Right ventricle myocardium superior (tissue), 1 donor: Measurements from ENCODE around the gene ANXA5. TPM values are rescaled to one million over a fixed set of nuclear protein-coding genes. Genes with fewer than 3 reads are reported as not detected.
"Not testable (repeated sequence)": the region's sequence is repeated elsewhere in the genome, so short reads cannot be mapped to it uniquely, and the experiment has no call there.

Experiments used
- ATAC-seq: fragments of 200-7000 bp; cut with Tn5 transposase; one replicate; pipeline ENCODE4 v1.9.1; 2020; ENCODE audit warnings: mild to moderate bottlenecking; ENCODE audit not compliant: poor library complexity
- DNase-seq: peaks from one replicate; pipeline ENCODE4 v3.0.0-alpha.2; 2020
- intact Hi-C: fragments of 100-400 bp; cut with DNase I; formaldehyde crosslinking; loops from one replicate; pipeline ENCODE4 v1.11.2; 2022
- total RNA-seq: library from RNA; stranded (reverse); fragmentation: NEBNext Ultra II Directional; extraction: Animal tissue kit (Norgen Biotek cat#: 25700); gene quantifications from one replicate; pipeline ENCODE4 v1.2.1, GENCODE V29; 2021
- donor health status: DM: no; HTN: yes; CAD: no; lungs with severe emphysema.

Gene ANXA5
- total RNA-seq, 1 donor from 2014 or later, result 105 TPM

DNA sequence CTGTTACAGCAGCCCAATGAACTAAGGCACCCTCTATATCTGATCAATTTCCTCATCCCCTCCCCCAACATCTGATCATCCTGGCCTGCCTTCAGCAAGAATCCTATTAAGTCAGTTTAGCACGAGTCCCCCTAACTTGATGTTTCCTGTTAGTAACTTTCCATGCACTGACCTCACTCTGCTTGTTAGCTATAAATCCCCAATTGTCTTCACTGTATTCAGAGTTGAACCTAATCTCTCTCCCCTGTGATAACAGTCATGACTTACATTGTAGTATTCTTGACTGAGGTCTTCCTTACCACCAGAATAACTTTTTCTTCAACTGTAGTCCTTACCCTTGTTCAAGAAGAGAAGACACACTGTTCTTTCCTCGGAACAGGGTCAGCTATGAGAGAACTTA is 8.5 kb downstream of the ANXA5 start:
- no peak for ATAC-seq
- intact Hi-C loops, result loop anchor here (10.0 kb wide), 1 partner anchor 47 kb away; no protein-coding TSS in a partner anchor
- DNase-seq, result no peak

DNA sequence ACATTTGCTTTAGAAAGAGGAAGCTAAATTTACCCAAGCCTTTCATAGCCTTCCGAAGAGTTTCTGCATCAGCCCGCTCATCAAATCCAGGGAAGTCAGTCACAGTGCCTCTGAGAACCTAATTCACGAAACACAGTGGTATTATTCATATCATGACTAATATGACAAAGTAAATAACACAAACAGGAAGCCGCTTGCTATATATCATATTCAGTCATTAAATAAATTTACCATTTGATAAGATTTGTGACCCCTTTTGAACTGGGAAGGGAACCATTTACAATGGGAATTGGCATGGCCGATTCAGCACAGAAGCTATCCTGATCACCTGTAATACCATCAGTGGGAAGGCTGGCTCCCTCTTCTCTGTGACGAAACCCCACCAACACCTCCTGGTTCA is 10.5 kb downstream of the ANXA5 start:
- ATAC-seq, result no peak
- intact Hi-C loops, result loop anchor here (10.0 kb wide), 1 partner anchor 49 kb away; no protein-coding TSS in a partner anchor

DNA sequence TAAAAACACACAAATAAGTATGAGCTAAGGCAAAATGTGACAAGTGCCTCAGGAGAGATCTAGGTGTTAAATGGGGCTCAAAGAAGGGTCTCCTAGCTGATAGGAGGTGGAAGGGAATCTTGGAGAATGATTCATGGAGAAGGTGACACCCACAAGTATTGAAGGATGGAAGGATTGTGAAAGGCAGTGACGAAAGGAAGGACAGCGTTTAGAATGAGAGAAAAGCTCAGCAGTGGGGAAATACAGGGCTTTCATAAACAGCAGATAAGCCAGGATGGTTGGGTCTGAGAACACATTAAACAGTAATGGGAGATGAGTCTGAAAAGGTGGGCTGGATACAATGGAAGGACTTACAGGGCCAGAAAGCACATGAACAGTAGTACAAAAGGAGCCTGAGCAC is 11.5 kb downstream of the ANXA5 start:
- no peak for ATAC-seq
- no peak for DNase-seq
- intact Hi-C loops, result loop anchor here (10.0 kb wide), 1 partner anchor 50 kb away; no protein-coding TSS in a partner anchor

More for the DNA sequence above, 10.5 kb downstream of the ANXA5 start:
- DNase-seq, result no peak

DNA sequence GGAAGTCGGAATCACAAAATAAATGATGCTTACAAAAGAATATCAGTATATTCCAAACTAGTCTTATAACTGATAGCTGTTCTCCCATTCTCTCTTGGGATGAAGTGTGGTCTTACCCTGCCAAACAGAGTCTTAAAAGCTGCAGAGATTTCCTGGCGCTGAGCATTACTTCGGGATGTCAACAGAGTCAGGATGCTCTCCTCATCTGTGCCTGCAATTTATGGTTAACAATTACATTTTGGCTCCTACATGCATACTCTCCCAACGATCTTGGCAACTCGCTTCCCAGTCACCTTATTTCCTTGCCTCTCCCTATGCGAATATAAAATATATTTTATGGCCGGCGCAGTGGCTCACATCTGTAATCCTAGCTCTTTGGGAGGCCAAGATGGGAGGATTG is 12.2 kb downstream of the ANXA5 start:
- ATAC-seq (no peak), DNase-seq (no peak)
- intact Hi-C loops, result loop anchor here (10.0 kb wide), 1 partner anchor 50 kb away; no protein-coding TSS in a partner anchor

DNA sequence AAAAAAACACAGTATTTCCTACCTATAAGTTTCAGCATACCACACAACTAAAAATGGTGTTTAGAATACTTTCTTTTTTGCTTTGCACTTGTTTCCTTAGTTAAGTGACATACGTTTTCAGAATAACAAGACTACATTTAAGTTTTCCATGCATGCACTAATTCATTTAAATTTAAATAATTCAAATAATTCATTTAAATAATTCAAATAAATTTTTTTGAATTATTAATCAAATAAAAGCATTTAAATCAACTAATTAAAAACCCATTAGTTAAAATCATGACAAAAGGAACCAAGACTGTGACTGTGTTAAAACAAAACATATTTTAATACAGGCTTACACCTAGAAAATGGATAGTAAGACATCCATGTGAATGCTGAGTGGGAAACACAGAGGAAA is 12.8 kb downstream of the ANXA5 start:
- no peak for DNase-seq
- intact Hi-C loops, result loop anchor here (10.0 kb wide), 1 partner anchor 51 kb away; no protein-coding TSS in a partner anchor
- no peak for ATAC-seq

DNA sequence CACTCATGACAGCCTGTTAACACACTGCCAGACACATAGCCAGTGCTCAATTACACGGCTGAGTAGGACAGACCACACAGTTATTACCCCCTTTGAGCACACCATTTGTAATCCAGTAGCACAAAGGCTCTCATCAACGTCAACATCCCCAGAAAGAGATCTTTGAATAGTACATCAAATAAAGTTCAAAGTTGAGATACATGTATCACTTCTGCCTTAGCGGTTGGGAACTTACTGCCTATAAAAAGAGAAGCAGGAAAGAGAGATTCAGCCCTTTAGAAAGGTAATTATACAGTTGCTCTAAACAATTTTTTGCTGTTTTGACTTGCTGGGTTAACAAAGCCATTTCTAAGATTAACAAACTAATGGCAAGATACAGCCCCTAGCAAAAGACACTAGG is 16.2 kb downstream of the ANXA5 start:
- intact Hi-C loops, result loop anchor here (10.0 kb wide), 1 partner anchor 54 kb away; no protein-coding TSS in a partner anchor
- ATAC-seq (no peak), DNase-seq (no peak)

DNA sequence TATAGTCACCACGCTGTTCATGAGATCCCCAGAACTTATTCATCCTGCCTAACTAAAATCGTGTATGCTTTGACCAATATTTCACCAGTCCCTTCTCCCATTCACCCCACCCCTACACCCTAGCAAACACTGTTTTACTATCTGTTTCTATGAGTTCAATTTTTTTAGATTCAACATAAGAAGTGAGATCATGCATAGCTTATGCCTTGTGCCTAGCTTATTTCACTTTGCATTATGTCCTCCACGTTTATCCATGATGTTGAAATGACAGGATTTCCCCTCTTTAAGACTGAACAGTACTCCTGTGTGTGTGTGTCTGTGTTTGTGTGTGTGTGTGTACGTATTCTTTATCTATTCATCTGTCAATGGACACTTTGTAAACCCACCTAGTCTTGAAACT is 16.8 kb downstream of the ANXA5 start:
- DNase-seq (no peak), ATAC-seq (no peak)
- intact Hi-C loops, result loop anchor here (10.0 kb wide), 1 partner anchor 55 kb away; no protein-coding TSS in a partner anchor

DNA sequence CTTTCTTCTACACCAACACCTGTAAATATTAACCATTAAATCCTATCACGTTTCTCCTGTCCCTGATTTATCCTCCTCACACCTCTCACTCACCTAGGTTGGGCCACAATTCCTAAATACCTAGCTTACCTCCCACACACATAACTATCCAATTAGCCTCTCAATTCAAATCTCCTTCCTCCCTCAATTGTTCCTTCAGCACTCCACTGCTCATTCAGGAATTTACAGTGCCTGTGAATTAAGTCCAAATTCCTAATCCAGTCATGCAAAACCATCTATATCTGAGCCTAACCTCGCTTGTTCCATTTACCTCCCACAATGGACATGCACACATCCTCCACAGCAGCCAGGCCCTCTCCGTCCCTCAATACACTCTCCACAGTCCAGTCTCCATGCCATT is 17.5 kb downstream of the ANXA5 start:
- no peak for DNase-seq
- intact Hi-C loops, result no loop called here
- ATAC-seq, result no peak

DNA sequence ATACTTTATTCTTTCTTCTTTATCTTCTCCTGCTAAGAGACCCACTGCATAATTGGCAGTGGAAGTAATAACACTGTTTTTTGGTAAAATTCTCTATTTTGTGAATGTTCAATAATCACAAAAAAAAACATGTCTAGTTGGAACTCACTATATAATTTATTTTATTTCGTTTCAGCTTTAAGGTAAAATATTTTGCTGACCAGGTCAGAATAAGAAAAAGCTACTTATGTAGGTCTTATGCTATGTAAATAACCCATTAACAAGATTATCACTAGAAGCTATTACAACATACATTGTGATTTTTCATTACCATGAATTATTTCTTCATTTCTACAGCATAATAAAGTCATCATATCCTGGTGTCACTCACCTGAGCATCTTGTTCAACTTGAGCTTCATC is 19.3 kb downstream of the ANXA5 start:
- DNase-seq (no peak), ATAC-seq (no peak)
- intact Hi-C loops, result no loop called here

DNA sequence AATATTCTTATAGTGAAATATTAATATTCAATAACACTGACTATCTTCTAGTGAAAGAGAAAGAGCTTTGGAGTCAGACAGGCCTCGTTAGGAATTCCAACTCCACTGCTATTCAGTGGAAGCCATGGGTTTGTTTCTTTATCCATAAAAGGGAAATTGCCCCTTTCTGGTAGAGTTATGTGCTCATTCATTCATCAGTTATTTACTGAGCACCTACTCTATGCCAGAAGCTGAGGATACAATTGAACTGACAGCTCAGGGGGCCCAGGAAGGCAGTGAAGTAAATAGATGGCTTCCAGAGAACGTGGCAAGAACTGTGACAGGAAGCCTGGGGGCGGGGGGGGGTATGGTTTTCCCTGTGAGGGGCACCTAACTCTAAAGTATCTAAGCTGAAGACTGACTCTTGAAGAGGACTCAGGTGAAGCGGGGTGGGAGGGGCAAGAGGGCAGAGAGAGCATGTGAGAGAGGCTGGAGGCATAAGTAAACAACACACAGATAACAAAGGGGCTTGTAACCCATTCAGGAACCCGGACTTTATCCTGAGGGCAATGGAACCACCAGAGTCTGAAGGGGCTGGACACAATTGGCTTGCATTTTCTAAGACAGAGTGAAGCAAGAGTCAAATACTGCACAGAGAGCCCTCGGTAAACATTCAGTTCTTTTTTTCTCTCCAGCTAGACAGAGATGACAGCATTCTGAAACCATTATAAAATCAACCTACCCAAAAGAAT is 20.3 kb downstream of the ANXA5 start:
- intact Hi-C loops, result no loop called here
- no peak for ATAC-seq

DNA sequence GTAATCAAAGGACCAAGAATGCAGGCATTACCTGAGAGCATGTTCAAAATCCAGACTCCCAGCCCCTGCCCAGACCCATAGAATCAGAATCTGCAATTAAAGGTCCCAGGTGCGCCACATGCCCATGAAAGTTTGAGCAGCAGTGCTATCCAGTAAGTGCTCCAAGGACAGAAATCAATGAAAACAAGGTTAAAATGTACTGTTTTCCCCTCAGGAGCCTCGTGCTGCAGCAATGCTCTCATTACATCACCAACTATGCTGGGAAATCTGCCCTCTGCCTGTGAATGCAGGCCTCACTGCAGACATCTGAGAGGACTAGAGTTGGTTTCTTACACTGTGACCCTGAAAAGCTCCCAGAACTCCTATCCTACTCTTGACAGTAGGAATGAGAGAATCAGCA is 21.1 kb downstream of the ANXA5 start:
- intact Hi-C loops, result no loop called here
- DNase-seq (no peak), ATAC-seq (no peak)

More for the DNA sequence above, 20.3 kb downstream of the ANXA5 start:
- no peak for DNase-seq

DNA sequence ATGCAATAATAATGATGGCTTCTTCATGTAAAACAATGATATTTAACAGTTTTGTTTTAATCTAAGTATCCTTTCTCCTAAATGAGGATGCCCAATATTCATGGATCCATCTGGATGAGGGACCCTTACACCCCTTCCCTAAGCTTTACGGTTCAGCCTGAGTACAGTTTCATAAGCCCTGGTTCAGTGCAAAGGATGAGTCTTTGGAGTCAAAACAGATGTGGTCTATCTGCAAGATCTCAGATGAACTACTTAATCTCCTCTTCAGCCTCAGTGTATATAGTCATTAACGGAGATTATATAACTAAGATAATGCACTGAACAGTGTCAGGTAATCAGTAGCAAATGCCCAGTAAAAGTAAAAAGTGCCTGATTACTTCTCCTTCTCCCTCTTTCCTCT is 22.1 kb downstream of the ANXA5 start:
- no peak for DNase-seq

DNA sequence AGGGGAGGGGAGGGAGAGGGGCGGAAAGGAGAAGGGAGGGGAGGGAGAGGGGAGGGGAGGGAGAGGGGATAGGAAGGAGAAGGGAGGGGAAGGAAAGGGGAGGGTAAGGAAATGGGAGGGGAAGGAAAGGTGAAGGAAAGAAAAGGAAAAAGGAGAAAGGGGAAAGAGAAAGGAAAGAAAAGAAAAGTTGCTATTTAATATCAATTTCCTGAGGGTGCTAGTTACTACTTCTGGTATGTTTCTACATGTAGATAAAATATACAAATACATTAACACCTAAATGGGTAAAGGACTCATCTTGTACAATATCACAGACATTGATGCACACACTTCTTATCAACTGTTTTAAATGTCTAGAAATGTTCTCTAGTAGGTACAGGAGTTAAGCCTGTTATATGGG is 22.6 kb downstream of the ANXA5 start:
- DNase-seq, result no peak
- no peak for ATAC-seq
- intact Hi-C loops, result no loop called here

More for the DNA sequence above, 22.1 kb downstream of the ANXA5 start:
- intact Hi-C loops, result no loop called here
- ATAC-seq, result no peak

DNA sequence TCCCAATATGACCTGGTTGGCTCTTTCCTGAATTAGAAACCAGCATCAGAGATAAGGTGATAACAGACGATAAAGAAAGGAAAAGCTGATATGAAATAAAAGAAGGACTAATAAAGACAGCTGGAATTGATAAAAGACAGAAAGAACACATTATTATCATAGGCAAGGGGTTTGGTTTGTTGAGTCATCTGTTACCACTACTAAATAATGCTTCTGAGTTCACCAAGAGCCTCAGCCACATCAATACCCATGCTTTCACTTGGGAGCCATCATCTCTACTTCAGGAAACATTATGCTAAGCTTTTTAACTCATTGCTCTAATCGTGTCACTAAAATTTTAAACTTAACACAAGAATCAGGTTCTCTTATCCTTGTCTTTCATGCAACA is 27.6 kb downstream of the ANXA5 start:
- ATAC-seq (no peak), DNase-seq (no peak)
- intact Hi-C loops, result no loop called here

DNA sequence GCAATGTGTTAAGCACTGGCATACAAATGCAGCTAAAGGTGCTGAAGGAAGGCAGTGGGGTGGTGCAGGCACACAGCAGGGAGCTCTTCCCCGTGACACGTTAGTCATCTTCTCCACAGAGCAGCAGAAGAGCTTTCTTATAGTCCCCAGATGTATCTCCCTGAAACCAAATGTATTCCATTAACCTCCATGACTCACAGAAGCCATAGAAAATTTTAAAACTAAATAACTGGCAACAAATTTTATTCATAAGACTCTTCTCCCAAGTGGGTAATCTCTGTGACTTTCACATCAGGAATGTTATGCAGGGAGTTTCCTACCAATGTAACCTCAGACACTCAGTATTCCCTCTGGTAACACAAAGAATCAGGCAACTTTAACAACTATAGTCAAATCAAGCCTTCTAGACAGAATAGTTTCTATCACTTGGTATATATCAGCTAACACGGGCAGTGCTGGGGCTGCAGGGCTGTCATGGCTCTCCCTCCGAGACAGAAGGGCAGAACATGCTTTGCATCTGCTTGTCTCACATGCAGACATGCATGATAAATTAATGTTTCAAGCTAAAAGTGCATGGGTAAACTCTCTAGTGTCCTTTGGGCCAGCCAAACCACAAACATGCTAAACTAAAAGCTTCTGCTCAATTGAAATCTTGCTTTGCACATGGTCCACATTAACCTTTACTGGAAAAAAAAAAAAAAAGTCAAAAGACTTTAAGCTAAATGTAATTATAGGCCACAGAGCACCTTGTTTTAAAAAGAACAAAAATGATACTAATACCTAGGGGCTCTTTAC is 28.2 kb downstream of the ANXA5 start:
- no peak for ATAC-seq
- intact Hi-C loops, result no loop called here
- DNase-seq, result no peak

DNA sequence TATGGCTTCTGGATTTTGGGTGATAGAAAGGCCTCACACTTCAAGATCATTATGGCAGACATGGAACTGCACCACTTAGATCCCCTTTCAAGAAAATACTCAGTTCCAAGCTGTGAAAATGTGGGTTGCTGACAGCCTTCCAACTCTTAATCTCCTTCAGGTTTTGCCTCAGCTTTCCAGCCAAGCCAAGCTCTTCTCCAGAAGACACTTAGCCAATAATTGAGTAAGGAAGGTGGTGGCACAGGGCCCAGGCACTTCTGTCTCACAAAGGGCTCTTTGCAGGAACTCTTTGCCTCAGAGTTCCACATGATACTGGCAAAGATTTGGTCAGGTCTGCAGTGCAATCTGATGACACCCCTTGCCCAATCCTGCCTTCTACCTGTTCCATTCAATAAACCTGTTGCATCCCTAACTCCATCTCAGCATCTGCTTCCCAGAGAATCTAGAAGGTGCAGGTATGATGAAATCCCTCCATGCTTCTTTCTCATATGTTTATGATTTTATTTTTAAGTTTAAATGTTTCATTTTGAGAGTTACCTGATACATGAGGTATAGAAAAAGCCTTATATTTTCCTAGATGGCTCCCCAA is 30.6 kb downstream of the ANXA5 start:
- intact Hi-C loops, result no loop called here
- peak; percentile 34 for ATAC-seq
- DNase-seq, result peak; percentile 57

DNA sequence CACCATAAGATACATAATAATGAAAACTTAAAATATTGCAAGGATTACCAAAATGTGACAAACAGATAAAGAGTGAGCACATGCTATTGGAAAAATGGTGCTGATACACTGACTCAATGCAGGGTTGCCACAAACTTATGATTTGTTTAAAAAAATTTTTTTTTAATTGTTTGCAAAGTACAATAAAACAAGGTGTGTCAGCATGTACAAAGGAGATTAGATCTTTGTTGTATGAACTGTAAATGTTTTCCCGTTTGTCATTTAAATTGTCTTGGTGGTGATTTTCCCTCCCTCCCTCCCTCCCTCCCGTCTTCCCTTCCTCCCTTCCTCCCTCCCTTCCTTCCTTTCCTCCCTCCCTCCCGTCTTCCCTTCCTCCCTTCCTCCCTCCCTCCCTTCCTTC is 31.4 kb downstream of the ANXA5 start:
- ATAC-seq (no peak), DNase-seq (no peak)
- intact Hi-C loops, result no loop called here

DNA sequence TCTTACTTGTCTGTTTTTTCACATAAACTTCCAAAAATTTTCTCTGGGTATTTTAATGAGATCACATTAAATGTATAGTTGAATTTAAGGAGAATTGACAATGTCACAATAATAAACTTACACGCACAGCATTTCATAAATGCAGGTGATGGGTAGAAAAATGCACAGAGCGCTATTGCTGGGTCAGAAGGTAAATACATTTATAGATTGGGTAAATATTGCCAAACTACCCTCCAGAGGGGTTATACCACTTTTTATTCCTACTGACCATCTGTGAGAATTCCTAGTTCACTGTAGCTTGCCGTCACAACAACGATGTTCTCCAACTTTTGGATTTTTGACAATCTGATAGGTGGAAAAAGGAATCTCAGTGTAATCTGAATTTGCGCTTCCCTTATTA is 34.6 kb downstream of the ANXA5 start:
- ATAC-seq, result no peak
- intact Hi-C loops, result no loop called here
- no peak for DNase-seq

DNA sequence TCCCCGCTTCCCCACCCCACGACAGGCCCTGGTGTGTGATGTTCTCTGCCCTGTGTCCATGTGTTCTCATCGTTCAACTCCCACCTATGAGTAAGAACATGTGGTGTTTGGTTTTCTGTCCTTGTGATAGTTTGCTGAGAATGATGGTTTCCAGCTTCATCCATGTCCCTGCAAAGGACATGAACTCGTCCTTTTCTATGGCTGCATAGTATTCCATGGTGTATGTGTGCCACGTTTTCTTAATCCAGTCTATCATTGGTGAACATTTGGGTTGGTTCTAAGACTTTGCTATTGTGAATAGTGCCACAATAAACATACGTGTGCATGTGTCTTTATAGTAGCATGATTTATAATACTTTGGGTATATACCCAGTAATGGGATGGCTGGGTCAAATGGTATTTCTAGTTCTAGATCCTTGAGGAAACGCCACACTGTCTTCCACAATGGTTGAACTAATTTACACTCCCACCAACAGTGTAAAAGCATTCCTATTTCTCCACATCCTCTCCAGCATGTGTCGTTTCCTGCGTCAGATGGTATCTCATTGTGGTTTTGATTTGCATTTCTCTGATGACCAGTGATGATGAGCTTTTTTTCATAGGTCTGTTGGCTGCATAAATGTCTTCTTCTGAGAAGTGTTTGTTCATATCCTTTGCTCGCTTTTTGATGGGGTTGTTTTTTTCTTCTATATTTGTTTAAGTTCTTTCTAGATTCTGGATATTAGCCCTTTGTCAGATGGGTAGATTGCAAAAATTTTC is 36.4 kb downstream of the ANXA5 start:
- DNase-seq, ATAC-seq, intact Hi-C loops: not testable (repeated sequence)
